ENCODE results near the gene MRC1.

The MRC1 gene

DNA sequence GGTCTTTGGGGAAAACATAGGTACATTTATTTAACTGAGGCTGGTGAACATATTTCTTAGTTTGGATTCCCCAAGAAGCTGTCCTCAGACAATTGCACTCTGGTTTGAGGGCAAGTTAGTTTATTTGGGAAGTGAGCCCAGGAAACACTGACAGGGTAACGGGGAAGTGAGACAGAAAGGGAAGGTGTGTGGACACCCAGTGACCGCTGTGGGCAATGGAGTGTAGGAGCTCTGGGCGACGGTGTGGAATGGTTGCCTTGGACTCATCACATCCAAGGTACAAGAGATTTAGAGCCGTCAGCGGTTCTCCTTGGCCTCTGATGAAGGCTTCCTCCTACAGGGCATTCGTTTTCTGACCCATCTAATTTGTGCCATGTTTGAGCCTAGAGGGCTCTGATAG, 7.1 kb downstream of the MRC1 start:
- Histone ChIP-seq H3K9ac (ENCODE audit: low read depth, low read length) (no peak overlapping the region), H3K27me3 (ENCODE audit: insufficient read depth, low read length, poor library complexity) (no peaks in the 10 kb centered on the region), H3K9me3 (ENCODE audit: insufficient read depth, low read length, severe bottlenecking) (no peaks in the 10 kb centered on the region), H3K4me2 (ENCODE audit: insufficient read depth, low read length) (no peak overlapping the region), H3K27ac (ENCODE audit: low read length) (no peak overlapping the region), H4K20me1 (ENCODE audit: insufficient read depth, low read length) (no peaks in the 10 kb centered on the region), H3K79me2 (ENCODE audit: insufficient read depth, low read length) (no peaks in the 10 kb centered on the region), H3K4me3 (ENCODE audit: low read depth in 1 of 2, low read length in 2 of 2) (no peak overlapping the region), H3K4me1 (ENCODE audit: insufficient read depth, low read length) (peaks cover 6% of the 10 kb centered on the region; the same call in 1 of the 2 replicates), H3K36me3 (ENCODE audit: insufficient read depth, low read length) (no peaks in the 10 kb centered on the region), H2AFZ (ENCODE audit: low read depth, low read length) (no peak overlapping the region)
- ATAC-seq (ENCODE audit: insufficient read depth, low read depth) (no peak), DNase-seq (no peak)
- TF ChIP-seq, protein P1, sequence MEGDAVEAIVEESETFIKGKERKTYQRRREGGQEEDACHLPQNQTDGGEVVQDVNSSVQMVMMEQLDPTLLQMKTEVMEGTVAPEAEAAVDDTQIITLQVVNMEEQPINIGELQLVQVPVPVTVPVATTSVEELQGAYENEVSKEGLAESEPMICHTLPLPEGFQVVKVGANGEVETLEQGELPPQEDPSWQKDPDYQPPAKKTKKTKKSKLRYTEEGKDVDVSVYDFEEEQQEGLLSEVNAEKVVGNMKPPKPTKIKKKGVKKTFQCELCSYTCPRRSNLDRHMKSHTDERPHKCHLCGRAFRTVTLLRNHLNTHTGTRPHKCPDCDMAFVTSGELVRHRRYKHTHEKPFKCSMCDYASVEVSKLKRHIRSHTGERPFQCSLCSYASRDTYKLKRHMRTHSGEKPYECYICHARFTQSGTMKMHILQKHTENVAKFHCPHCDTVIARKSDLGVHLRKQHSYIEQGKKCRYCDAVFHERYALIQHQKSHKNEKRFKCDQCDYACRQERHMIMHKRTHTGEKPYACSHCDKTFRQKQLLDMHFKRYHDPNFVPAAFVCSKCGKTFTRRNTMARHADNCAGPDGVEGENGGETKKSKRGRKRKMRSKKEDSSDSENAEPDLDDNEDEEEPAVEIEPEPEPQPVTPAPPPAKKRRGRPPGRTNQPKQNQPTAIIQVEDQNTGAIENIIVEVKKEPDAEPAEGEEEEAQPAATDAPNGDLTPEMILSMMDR (IDR thresholded peaks at IDR 0.05; ENCODE audit: borderline replicate concordance, extremely low read depth, low read length, poor library complexity, severe bottlenecking) = no peak
- no peak for TF ChIP-seq EZH2 (IDR thresholded peaks at IDR 0.05; ENCODE audit: borderline replicate concordance, low read depth, low read length, severe bottlenecking)

DNA sequence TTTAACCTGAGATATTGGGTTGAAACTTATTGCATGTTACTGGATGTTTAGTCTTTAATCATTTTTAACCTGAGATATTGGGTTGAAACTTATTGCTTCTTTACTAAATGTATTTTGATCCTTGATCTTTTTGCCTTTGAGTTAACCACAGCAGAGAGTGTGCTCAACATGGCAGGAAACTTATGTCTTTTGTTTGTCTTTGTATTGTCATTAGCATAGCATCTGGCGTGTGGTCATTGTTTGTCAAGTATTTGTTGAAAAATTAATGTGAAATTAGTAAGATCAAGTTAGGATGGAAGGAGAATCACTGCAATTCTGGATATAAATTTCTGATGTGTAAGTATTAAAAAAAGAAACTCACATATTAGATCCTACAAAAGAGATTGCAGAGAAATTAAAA, 8.2 kb downstream of the MRC1 start:
- Histone ChIP-seq H3K4me2 (ENCODE audit: insufficient read depth, low read length) (no peak overlapping the region), H3K36me3 (ENCODE audit: insufficient read depth, low read length) (no peaks in the 10 kb centered on the region), H3K4me1 (ENCODE audit: insufficient read depth, low read length) (peaks cover 7% of the 10 kb centered on the region; the same call in 1 of the 2 replicates), H3K9ac (ENCODE audit: low read depth, low read length) (no peak overlapping the region), H3K27ac (ENCODE audit: low read length) (no peak overlapping the region), H3K27me3 (ENCODE audit: insufficient read depth, low read length, poor library complexity) (no peaks in the 10 kb centered on the region), H3K9me3 (ENCODE audit: insufficient read depth, low read length, severe bottlenecking) (no peaks in the 10 kb centered on the region), H3K4me3 (ENCODE audit: low read depth in 1 of 2, low read length in 2 of 2) (no peak overlapping the region), H3K79me2 (ENCODE audit: insufficient read depth, low read length) (no peaks in the 10 kb centered on the region), H2AFZ (ENCODE audit: low read depth, low read length) (no peak overlapping the region), H4K20me1 (ENCODE audit: insufficient read depth, low read length) (no peaks in the 10 kb centered on the region)
- DNase-seq (no peak), ATAC-seq (ENCODE audit: insufficient read depth, low read depth) (no peak)
- TF ChIP-seq, protein P1 (IDR thresholded peaks at IDR 0.05; ENCODE audit: borderline replicate concordance, extremely low read depth, low read length, poor library complexity, severe bottlenecking) = no peak

DNA sequence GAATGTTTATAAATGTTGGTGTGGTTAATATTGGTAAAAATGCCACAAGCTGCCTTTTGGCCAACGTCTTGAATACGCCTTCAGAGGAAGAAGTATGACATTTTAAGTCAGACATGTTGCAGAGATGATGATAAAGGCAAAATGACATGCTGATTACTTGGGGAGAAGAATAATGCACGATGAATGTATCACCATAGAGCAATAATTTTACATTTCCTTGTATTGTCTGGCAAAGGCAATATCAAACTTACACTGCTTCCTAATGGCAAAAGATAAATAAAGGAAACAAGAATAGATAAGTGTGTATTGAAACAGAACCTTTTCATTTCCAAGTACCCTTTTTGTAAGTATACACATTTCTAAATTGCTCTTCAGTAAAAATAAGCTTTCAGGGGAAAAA, 8.6 kb downstream of the MRC1 start:
- no peak for DNase-seq
- Histone ChIP-seq H3K4me2 (ENCODE audit: insufficient read depth, low read length) (no peak overlapping the region), H3K9ac (ENCODE audit: low read depth, low read length) (no peak overlapping the region)

More for the DNA sequence above, 8.6 kb downstream of the MRC1 start:
- H3K9me3 ChIP-seq (ENCODE audit: insufficient read depth, low read length, severe bottlenecking) = no peaks in the 10 kb centered on the region
- H3K27ac ChIP-seq (ENCODE audit: low read length) = no peak overlapping the region
- H3K36me3 ChIP-seq (ENCODE audit: insufficient read depth, low read length) = no peaks in the 10 kb centered on the region
- H3K4me3 ChIP-seq (ENCODE audit: low read depth in 1 of 2, low read length in 2 of 2) = no peak overlapping the region
- no peaks in the 10 kb centered on the region for H4K20me1 ChIP-seq (ENCODE audit: insufficient read depth, low read length)
- H2AFZ ChIP-seq (ENCODE audit: low read depth, low read length) = no peak overlapping the region
- ATAC-seq (ENCODE audit: insufficient read depth, low read depth) = no peak
- TF ChIP-seq EZH2 (IDR thresholded peaks at IDR 0.05; ENCODE audit: borderline replicate concordance, low read depth, low read length, severe bottlenecking) = no peak
- TF ChIP-seq, protein P1 (IDR thresholded peaks at IDR 0.05; ENCODE audit: borderline replicate concordance, extremely low read depth, low read length, poor library complexity, severe bottlenecking) = no peak
- H3K4me1 ChIP-seq (ENCODE audit: insufficient read depth, low read length) = peaks cover 7% of the 10 kb centered on the region; the same call in 1 of the 2 replicates
- H3K79me2 ChIP-seq (ENCODE audit: insufficient read depth, low read length) = no peaks in the 10 kb centered on the region
- no peaks in the 10 kb centered on the region for H3K27me3 ChIP-seq (ENCODE audit: insufficient read depth, low read length, poor library complexity)
